ENCODE data around the gene KIRREL2.
"Not testable (repeated sequence)": the region's sequence is repeated elsewhere in the genome, so short reads cannot be mapped to it uniquely, and the experiment has no call there.

The KIRREL2 gene

DNA sequence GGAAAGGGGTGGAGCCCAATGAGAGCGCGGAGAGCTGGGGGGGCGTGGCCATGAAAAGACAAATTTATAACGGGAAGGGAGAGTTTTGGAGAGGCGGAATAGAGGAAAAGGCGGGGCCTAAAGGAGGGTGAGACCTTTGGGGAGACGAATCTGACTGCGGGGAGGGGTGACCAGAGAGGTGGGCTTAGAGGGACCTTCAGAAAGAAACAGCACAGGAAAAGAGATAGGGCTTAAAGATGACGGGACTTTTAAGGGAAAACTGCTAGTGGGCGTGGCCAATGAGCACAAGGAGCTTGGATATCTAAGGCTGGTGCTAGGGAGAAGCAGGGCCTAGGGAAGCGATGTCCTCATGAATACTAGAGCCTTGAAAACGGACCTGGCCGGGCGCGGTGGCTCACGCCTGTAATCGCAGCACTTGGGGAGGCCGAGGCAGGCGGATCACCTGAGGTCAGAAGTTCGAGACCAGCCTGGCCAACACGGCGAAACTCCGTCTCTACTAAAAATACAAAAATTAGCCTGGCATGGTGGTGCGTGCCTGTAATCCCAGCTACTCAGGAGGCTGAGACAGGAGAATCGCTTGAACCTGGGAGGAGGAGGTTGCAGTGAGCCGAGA lies 13.5 kb downstream of the KIRREL2 start:
- DNase-seq: not testable (repeated sequence)

DNA sequence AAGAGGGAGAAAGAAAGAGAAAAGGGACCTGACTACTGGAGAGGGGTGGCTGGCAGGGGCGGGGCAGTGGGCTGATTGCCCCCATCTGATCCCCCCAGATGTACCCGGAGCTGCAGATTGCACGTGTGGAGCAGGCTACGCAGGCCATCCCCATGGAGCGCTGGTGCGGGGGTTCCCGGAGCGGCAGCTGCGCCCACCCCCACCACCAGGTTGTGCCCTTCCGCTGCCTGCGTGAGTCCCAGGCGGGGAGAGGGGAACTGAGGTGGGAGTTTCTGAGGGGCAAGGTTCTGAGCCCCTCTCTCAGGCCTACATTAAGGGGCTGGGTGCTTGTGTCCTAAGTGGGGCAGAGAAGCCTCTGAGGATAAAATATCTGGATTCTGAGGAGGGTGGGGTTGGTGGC lies 14.1 kb downstream of the KIRREL2 start:
- no peak for DNase-seq

DNA sequence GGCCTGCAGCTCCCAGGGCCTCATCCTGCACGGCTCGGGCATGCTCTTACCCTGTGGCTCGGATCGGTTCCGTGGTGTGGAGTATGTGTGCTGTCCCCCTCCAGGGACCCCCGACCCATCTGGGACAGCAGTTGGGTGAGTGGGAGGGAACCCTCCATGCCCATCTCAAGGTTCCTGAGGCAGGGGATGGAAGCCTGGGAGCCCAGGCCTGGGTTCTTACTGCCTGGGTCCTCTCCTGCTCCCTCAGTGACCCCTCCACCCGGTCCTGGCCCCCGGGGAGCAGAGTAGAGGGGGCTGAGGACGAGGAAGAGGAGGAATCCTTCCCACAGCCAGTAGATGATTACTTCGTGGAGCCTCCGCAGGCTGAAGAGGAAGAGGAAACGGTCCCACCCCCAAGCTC lies 14.9 kb downstream of the KIRREL2 start:
- no peak for DNase-seq

DNA sequence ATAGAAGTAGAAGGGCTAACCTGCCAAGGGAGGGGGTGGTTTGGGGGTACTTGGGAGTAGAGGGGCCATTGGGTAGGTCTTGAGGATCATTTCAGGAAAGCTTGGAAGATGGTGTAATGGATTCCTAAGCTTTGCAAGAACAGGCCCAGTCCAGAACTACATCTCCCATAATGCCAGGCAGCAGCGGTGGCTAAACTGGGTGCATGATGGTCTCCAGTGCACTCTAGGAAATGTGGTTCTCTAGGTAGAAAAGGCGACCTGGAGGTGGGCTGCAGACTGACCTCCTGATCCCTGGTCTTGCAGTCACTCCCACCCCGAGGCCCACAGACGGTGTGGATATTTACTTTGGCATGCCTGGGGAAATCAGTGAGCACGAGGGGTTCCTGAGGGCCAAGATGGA lies 15.5 kb downstream of the KIRREL2 start:
- no peak for DNase-seq

DNA sequence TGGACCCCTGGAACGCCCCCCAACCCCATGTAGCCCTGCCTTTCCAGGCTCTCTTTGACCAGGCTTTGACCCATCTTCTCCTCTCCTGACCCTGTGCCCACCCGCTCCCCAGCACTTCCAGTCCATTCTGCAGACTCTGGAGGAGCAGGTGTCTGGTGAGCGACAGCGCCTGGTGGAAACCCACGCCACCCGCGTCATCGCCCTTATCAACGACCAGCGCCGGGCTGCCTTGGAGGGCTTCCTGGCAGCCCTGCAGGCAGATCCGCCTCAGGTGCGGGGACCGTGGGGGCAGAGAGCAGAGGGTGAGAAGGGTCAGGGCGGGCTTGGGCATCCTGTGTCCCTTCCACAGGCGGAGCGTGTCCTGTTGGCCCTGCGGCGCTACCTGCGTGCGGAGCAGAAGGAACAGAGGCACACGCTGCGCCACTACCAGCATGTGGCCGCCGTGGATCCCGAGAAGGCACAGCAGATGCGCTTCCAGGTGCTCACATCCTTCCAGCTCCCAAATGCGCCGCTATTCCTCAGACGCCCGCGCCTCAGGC lies 17.8 kb downstream of the KIRREL2 start:
- DNase-seq: no peak

DNA sequence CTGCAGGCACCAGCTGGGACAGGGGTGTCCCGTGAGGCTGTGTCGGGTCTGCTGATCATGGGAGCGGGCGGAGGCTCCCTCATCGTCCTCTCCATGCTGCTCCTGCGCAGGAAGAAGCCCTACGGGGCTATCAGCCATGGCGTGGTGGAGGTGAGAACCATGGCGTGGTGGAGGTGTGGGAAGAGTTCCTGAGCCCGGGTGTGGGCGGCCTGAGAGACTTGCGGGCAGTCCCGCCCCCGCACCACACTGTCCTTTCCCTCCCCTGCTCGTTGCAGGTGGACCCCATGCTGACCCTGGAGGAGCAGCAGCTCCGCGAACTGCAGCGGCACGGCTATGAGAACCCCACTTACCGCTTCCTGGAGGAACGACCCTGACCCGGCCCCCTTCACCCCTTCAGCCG lies 22.4 kb downstream of the KIRREL2 start:
- DNase-seq: no peak

DNA sequence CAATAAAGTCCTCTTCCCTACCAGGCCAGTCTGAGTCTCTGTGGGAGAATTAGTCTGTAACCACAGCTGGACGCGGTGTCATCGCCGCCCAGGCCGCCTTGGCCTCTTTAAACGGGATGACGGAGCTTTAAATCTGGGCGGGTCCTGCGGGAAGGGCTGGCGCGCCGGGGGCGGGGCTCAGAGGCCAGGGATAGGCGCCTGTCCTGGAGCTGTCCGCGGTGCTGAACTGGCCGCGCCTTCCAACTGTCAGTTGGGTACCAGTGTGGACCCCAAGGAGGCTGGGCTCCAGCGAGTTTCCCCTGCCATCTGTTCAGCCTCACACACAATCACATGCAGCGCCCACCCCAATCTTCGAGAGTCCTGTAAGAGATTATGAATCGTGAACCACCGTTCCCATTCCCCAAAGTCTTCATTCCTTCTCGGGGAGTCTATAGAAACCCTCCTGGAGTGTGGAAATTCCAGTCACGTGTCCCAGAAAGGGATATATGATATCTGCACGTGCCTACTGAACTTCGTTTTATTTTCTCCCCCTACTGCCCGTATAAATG lies 23.1 kb downstream of the KIRREL2 start:
- DNase-seq: peak; percentile 81

DNA sequence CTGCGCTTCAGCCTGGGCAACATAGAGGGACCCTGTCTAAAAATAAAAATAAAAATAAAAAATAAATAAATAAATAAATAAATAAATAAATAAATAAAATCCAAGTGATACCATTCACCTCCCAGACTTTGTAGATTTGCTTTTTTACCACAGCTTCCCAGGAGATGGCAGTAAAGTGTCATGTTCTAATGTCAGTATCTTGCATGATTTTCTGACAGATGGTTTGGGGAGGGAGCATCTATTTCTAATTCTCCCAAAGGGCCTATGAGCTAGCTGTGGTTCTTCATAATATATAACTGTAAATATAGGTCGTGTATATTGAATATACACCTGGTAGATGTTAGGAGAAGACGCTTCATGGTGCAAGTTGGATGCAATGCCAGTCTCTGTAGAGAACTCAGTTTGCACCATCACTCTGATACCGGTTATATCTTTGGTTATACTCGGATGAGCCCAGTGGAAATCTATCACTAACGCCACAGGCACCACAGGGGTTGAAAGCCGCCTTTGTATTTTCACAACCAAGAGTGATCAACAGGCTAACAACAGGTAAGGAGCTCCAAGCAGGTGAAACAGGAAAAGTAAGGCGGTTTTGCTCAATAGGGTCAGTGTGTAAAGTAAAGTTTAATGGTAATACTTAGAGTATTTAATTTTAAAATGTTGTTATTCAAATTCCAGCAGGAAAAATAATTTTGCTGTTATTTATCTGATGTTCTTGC lies 25.6 kb downstream of the KIRREL2 start:
- no peak for DNase-seq

DNA sequence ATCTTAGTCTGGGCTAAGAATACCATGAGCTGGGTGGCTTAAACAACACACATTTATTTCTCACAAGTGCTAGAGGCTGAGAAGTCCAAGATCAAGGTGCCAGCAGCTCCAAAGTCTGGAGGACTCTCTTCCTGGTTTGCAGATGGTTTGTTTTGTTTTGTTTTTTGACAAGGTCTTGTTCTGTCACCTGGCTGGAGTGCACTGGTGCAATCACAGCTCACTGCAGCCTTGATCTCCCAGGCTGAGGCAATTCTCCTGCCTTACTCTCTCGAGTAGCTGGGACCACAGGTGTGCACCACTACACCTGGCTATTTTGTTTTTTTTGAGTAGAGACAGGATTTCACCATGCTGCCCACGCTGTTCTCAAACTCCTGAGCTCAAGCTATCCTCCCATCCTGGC lies 27.2 kb downstream of the KIRREL2 start:
- no peak for DNase-seq

DNA sequence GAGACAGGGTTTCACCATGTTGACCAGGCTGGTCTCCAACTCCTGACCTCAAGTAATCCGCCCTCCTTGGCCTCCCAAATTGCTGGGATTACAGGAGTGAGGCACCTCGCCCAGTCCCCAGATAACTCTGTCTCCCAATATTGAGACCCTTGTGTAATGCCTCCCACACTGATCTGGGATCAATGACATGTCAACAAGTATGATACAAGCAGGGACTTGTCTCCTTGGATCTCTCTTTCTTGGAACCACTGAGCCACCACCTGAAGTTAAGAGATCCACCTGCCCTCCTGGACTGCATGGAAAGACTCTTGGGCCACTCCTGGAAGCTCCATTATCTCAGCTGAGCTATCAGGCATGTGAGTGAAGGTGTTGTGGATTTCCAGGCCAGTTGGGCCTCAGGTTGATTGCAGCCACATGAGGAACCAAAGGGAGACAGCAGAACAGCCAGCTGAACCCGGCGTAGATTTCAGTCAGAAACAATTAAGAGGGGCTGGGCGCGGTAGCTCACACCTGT lies 28.6 kb downstream of the KIRREL2 start:
- no peak for DNase-seq

DNA sequence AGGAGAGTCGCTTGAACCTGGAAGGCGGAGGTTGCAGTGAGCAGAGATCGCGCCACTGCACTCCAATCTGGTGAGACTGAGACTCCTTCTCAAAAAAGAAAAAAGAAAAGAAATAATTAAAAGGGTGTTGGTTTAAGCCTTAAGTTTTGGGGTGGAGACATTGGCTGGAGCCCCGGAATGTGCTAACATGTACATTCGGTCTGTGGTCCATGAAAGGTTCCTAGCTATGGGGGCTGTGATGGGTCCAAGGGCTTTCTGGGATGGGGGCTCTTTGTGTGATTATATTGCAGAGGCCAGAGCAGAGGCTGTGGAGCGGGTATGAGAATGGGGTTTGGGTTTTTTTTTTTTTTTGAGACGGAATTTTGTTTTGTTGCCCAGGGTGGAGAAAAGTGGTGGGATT lies 29.2 kb downstream of the KIRREL2 start:
- no peak for DNase-seq

DNA sequence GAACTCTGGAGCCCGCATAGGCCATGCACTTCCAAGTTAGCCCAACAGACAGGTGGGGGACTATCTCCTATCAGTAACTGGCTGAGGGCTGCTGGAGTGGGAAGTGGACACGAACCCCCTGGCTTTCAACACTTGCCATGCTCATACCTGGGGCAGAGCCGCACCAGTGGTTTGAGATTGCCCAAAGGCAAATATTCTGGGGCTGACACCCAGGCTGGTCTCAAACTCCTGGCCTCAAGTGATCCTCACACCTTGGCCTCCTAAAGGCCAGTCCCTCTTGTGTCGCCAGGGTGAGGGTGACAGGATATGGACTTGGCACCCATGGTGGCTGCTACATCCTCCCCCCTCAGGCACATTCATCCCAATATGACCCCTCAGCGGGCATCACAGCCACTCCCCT lies 30.5 kb downstream of the KIRREL2 start:
- DNase-seq: no peak

DNA sequence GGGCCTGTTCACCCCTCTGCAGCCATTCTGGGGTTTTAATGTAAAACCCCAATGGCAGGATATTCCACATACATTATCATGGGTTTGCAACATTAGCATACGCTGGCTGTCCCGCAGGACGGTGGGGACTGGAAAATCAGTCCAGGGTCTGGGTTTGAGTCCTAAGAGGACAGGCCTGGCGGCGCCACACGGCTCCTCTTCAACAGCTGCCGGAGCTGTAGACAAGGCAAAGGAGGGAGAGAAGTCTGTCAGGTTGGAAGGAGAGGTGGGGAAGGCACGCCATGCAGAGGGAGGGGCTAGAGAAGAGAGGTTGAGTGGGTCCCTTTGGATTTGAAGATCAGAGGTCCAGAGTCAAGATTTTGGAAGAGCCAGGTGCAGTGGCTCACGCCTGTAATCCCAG lies 31.7 kb downstream of the KIRREL2 start:
- no peak for DNase-seq

DNA sequence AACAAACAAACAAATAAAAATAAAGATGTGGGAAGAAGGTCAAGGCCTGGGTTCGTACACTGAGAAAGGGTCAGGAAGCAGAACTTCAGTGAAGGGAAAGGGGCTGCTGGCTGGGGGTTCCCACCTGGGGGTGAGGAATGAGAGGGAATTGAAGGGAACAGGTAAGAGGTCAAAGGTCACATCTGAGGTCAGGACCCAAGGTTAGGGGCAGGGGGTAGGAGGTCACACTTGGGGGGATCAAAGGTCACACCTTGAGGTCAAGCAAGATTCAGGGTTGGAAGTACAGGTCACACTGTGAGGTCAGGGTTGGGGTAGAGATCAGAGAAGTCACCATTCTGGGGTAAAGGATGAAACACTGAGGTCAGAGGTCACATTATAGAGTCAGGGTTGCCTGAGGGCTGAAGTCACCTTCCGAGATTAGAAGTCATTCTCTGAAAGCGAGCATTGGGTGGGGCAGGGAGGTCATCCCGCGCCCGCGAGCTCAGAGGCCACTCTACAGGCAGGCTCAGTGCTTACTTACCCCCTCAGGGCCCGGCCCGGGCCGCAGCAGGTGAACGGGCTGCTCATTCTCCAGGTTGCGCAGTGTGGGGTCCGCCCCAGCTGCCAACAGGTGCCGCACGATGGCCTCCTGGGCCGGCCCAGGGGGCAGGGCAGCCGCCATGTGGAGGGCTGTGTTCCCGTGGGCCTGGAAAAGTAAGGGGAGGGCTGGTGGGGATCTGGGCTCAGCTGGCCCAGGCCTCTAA lies 32.8 kb downstream of the KIRREL2 start:
- DNase-seq: no peak

DNA sequence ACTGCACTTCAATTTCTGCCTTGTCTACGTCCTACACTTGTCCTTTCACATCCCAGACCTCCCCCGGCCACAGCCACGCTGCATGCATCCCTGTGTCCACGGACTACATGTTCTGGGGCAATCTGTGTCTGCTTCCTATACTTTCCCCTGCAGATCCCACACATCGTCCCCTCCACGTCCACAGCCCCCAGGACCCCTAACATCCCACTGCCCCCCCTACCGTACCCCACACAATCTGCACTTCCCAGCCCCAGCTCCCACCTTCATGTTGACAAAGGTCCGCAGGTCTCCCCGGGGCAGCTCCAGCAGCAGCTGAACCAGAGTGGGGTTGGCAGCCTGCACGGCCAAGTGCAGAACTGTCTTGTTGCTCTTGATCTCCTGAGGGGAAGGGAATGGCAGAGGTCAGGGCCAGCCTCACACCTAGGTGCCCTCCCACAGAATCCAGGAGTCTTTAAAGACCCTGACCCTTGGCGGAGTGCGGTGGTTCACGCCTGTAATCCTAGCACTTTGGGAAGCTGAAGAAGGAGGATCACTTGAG lies 33.5 kb downstream of the KIRREL2 start:
- DNase-seq: no peak

DNA sequence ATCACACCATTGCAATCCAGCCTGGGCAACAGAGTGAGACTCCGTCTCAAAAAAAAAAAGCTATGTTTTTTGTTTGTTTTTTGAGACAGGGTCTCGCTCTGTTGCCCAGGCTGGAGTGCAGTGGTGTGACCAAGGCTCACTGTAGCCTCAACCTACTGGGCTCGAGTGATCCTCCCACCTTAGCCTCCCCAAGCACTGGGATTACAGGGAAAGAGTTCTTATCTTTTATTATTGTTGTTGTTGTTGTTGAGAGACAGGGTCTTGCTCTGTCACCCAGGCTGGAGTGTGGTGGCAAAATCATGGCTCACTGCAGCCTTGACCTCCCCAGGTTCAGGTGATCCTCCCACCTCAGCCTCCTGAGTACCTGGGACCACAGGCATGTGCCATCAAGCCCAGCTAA lies 35.1 kb downstream of the KIRREL2 start:
- DNase-seq: not testable (repeated sequence)

DNA sequence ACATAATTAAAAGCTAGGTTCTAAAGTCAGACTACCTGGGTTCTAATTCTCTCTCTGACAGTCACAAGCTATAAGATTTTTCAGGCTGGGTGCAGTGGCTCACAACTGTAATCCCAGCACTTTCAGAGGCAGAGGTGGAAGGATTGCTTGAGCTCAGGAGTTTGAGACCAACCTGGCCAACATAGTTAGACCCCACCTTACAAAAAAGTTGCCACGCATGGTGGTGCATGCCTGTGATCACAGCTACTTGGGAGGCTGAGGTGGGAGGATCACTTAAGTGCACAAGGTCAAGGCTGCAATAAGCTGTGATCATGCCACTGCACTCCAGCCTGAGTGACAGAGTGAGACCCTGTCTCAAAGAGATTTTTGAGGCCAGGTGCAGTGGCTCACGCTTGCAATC lies 37.6 kb downstream of the KIRREL2 start:
- DNase-seq: no peak

DNA sequence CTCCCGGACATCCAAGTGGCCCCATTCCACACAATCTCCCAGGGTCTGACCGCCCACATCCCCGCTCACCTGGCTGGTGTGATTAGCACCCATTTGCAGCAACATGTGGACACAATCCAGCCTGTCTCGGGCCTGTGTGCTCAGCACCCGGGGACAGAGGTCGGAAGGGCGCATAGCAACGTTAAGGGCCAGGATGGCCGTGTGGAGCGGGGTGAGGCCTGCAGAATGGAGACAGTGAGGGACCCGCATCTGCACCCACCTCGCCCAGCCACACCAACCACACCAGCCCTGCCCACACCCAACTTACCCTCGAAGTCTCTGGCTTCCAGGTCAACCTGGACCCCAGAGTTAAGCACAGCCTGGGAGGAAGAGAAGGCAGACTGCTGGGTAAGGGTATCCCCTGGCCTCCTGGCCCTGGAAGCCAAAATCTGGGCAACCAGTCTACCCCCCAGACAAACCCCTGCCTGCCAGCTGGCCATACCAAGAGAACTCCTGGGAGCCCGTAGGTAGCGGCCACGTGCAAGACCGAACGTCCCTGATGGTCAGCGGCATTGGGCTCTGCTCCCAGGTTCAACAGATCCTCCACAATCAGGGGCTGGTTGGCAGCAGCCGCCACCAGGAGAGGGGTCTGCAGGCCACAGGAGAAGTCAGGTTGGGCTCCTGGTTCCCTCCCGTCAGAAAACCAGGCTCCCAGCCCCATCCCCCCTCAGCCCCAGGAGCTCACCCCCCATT lies 39.4 kb downstream of the KIRREL2 start:
- DNase-seq: no peak

DNA sequence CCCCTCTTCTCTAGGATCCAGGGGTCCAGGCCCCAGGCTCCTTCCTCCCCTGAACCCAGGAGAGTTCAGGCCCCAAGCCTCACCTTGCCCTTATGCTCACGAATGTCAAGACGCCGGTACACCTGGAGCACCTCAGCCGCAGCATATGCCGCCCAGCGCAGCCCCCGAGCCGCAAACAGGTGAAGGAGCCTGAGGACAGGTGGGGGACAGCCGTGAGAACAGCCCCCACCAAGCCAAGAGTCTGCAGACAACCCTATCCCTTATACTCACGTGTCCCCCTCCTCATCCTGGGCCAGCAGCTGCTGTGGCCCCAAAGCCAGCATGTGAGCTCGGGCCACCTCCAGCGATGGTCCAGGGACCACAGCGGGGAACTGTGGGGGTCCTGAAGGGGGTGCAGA lies 39.9 kb downstream of the KIRREL2 start:
- no peak for DNase-seq

DNA sequence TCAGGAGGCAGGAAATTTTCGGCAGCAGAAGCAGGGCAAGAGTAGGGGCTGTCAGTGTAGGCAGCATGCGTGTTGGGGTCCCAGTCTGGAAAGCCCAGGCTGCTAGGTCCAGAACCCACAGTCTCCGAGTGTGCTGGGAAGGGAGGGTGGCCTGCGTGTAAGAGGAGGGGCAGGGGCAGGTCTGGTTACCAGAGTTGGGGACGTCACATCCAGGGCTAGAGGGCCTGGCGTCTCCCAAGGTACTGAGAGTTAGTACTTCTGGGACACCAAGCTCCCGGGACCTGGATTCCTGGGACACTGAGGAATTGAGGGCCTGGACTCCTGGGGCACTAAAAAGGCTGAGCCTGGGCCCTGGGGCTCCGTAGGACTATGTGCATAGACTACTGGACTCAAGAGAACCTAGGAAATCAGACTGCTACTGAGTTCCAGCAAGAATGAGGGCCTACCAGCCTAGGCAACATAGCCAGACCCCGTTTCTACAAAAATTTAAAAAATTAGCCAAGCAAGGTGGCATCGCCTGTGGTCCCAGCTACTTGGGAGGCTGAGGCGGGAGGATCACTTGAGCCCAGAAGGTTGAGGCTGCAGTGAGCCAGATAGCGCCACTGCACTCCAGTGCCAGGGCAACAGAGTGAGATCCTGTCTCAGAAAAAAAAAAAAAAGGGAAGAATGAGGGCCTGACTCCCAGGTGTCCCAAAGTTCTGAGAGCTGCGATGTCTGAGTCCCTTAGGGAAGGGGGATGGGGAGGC lies 41.2 kb downstream of the KIRREL2 start:
- no peak for DNase-seq

DNA sequence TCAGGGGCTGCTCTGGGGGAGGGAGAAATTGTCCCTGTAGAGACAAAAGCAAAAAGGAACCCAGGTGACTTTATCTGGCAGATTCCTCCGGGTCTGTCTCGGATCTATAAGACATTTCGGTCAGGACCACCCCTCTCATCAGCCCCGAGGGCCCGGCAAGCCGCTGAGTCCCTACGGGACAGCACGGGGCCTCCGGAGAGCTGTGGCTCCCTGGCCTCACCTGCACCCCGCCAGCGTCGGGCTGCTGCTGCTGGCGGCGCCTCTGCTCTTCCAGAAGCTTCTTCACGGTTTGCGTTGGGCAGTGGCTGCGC lies 41.7 kb downstream of the KIRREL2 start:
- DNase-seq: no peak
